Measurements from ENCODE around the gene ZNF283.
"Not testable (repeated sequence)": the region's sequence is repeated elsewhere in the genome, so short reads cannot be mapped to it uniquely, and the experiment has no call there.

Gene ZNF283

GRCh38 chr19:43798546-43799409, 28.3 kb upstream of the ZNF283 start:
- Histone ChIP-seq H3K36me3 (ENCODE audit: control insufficient read depth in 5 of 5, insufficient read depth in 5 of 5, low read length in 5 of 5) (no peaks in the 10 kb centered on the region), H3K9me3 (ENCODE audit: control insufficient read depth in 5 of 5, low read length in 5 of 5) (peaks cover 4 to 14% (median 13%) of the 10 kb centered on the region in 5 donors), H3K27me3 (ENCODE audit: control insufficient read depth in 5 of 5, insufficient read depth in 4 of 5, low read length in 5 of 5) (peaks cover 15 to 32% (median 17%) of the 10 kb centered on the region in 5 donors), H3K9ac (ENCODE audit: low read length in 5 of 5) (peak overlapping the region in 2 of 5 donors; percentile 31 to 35), H3K4me3 (ENCODE audit: low read depth in 1 of 5, low read length in 5 of 5) (peak overlapping the region; percentile 41 to 67 (median 59)), H3K27ac (ENCODE audit: low read depth, low read length) (no peak overlapping the region), H3K4me1 (ENCODE audit: control insufficient read depth in 5 of 5, insufficient read depth in 5 of 5, low read length in 5 of 5) (peaks cover 0 to 11% (median 10%) of the 10 kb centered on the region in 5 donors)

DNA sequence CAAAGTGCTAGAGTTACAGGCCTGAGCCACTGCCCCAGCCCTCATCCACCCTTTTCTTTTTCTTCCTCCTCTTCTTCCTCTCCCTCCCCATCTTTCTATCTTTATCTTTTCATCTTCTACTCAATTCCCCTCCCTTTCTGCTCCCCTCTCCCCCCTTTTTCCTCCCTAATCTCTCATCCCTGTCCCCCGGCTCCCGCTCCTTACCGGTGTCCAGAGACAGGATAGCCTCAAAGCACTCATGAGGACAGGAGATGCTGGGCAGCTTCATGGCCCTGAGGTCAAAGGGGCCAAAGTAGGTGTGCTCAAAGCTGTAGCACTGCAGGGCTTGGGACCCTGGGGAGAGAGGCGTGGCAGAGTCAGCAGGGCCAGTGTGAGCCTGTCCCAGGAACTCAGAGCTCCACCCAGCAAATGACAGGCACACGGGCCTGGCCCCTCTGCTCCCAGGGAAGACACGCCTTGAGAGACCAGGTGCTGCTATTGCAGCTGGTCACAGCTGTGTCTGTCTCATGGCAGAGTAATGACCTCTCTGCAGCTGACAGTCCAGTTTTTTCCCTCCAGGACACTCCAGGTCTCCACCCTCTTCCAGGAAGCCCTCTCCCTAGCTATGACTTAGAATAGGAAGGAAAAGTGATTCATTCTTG, 27.5 kb upstream of the ZNF283 start:
- Histone ChIP-seq H3K9ac (ENCODE audit: low read length in 5 of 5) (no peak overlapping the region), H3K27me3 (ENCODE audit: control insufficient read depth in 5 of 5, insufficient read depth in 4 of 5, low read length in 5 of 5) (peaks cover 15 to 32% (median 17%) of the 10 kb centered on the region in 5 donors), H3K9me3 (ENCODE audit: control insufficient read depth in 5 of 5, low read length in 5 of 5) (peaks cover 4 to 14% (median 13%) of the 10 kb centered on the region in 5 donors), H3K36me3 (ENCODE audit: control insufficient read depth in 5 of 5, insufficient read depth in 5 of 5, low read length in 5 of 5) (no peaks in the 10 kb centered on the region), H3K4me1 (ENCODE audit: control insufficient read depth in 5 of 5, insufficient read depth in 5 of 5, low read length in 5 of 5) (peaks cover 0 to 11% (median 10%) of the 10 kb centered on the region in 5 donors), H3K27ac (ENCODE audit: low read depth, low read length) (no peak overlapping the region), H3K4me3 (ENCODE audit: low read depth in 1 of 5, low read length in 5 of 5) (no peak overlapping the region)

GRCh38 chr19:43802216-43802951, 24.7 kb upstream of the ZNF283 start, which contains the start of gene LYPD5:
Gene LYPD5, minus strand, starts transcription at chr19:43802447. Its CDS starts 67 bp downstream, at chr19:43802380.
- Histone ChIP-seq H3K4me3 (ENCODE audit: low read depth in 1 of 5, low read length in 5 of 5) (no peak within 1 kb of the TSS), H3K9ac (ENCODE audit: low read length in 5 of 5) (no peak within 1 kb of the TSS), H3K9me3 (ENCODE audit: control insufficient read depth in 5 of 5, low read length in 5 of 5) (no peaks in the 10 kb centered on the region), H3K36me3 (ENCODE audit: control insufficient read depth in 5 of 5, insufficient read depth in 5 of 5, low read length in 5 of 5) (no peaks in the 10 kb centered on the region), H3K4me1 (ENCODE audit: control insufficient read depth in 5 of 5, insufficient read depth in 5 of 5, low read length in 5 of 5) (peaks cover 0 to 11% (median 10%) of the 10 kb centered on the region in 5 donors), H3K27ac (ENCODE audit: low read depth, low read length) (no peak within 1 kb of the TSS), H3K27me3 (ENCODE audit: control insufficient read depth in 5 of 5, insufficient read depth in 4 of 5, low read length in 5 of 5) (peaks cover 9 to 16% (median 15%) of the 10 kb centered on the region in 5 donors)

DNA sequence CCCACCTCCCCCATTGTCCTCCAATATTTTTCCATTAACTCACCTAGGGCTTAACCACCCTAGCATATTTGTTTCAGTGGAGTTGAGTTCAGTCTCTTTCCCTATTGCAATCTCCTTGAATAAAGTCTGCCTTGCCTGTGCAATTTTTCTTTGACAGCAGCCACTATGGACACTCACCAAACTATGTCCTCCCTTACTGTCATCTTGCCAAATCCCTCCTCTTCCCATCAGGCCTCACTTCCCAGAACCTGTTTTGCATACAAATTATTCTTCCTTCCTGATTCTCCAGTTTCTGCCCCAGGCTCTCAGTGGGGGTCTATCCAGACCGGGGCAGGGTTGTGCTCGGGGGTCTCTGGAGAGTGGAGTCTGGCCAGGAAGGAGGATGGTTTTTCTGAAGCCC, 22.7 kb upstream of the ZNF283 start:
- no peaks in the 10 kb centered on the region for H3K9me3 ChIP-seq (ENCODE audit: control insufficient read depth in 5 of 5, low read length in 5 of 5)
- H3K27ac ChIP-seq (ENCODE audit: low read depth, low read length): no peak overlapping the region
- no peaks in the 10 kb centered on the region for H3K4me1 ChIP-seq (ENCODE audit: control insufficient read depth in 5 of 5, insufficient read depth in 5 of 5, low read length in 5 of 5)
- H3K9ac ChIP-seq (ENCODE audit: low read length in 5 of 5): no peak overlapping the region
- H3K4me3 ChIP-seq (ENCODE audit: low read depth in 1 of 5, low read length in 5 of 5): no peak overlapping the region
- peaks cover 0 to 2% (median 0%) of the 10 kb centered on the region in 5 donors for H3K27me3 ChIP-seq (ENCODE audit: control insufficient read depth in 5 of 5, insufficient read depth in 4 of 5, low read length in 5 of 5)
- H3K36me3 ChIP-seq (ENCODE audit: control insufficient read depth in 5 of 5, insufficient read depth in 5 of 5, low read length in 5 of 5): no peaks in the 10 kb centered on the region

DNA sequence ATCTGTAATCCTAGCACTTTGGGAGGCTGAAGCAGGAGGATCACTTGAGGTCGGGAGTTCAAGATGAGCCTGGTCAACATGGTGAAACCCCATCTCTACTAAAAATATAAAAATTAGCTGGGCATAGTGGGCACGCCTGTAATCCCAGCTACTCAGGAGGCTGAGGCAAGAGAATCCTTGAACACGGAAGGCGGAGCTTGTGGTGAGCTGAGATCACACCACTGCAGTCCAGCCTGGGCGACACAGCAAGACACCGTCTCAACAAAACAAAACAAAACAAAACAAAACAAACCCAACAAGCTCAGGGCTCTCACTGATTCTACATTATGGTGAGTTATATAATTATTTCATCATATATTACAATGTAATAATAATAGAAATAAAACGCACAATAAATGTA, 20.7 kb upstream of the ZNF283 start:
- H3K27me3 ChIP-seq (ENCODE audit: control insufficient read depth in 5 of 5, insufficient read depth in 4 of 5, low read length in 5 of 5); H3K9ac ChIP-seq (ENCODE audit: low read length in 5 of 5); H3K9me3 ChIP-seq (ENCODE audit: control insufficient read depth in 5 of 5, low read length in 5 of 5); H3K4me3 ChIP-seq (ENCODE audit: low read depth in 1 of 5, low read length in 5 of 5); H3K27ac ChIP-seq (ENCODE audit: low read depth, low read length); H3K4me1 ChIP-seq (ENCODE audit: control insufficient read depth in 5 of 5, insufficient read depth in 5 of 5, low read length in 5 of 5); H3K36me3 ChIP-seq (ENCODE audit: control insufficient read depth in 5 of 5, insufficient read depth in 5 of 5, low read length in 5 of 5): not testable (repeated sequence)

GRCh38 chr19:43806848-43807247, 20.3 kb upstream of the ZNF283 start:
- H3K27ac ChIP-seq (ENCODE audit: low read depth, low read length): no peak overlapping the region
- no peak overlapping the region for H3K9ac ChIP-seq (ENCODE audit: low read length in 5 of 5)
- H3K4me1 ChIP-seq (ENCODE audit: control insufficient read depth in 5 of 5, insufficient read depth in 5 of 5, low read length in 5 of 5): no peaks in the 10 kb centered on the region
- H3K27me3 ChIP-seq (ENCODE audit: control insufficient read depth in 5 of 5, insufficient read depth in 4 of 5, low read length in 5 of 5): peaks cover 0 to 2% (median 0%) of the 10 kb centered on the region in 5 donors
- no peak overlapping the region for H3K4me3 ChIP-seq (ENCODE audit: low read depth in 1 of 5, low read length in 5 of 5)
- no peaks in the 10 kb centered on the region for H3K9me3 ChIP-seq (ENCODE audit: control insufficient read depth in 5 of 5, low read length in 5 of 5)
- H3K36me3 ChIP-seq (ENCODE audit: control insufficient read depth in 5 of 5, insufficient read depth in 5 of 5, low read length in 5 of 5): no peaks in the 10 kb centered on the region

- Histone ChIP-seq H3K9me3 (ENCODE audit: control insufficient read depth in 5 of 5, low read length in 5 of 5) (no peaks in the 10 kb centered on the region), H3K4me3 (ENCODE audit: low read depth in 1 of 5, low read length in 5 of 5) (no peak overlapping the region), H3K9ac (ENCODE audit: low read length in 5 of 5) (no peak overlapping the region), H3K36me3 (ENCODE audit: control insufficient read depth in 5 of 5, insufficient read depth in 5 of 5, low read length in 5 of 5) (no peaks in the 10 kb centered on the region), H3K27ac (ENCODE audit: low read depth, low read length) (no peak overlapping the region), H3K4me1 (ENCODE audit: control insufficient read depth in 5 of 5, insufficient read depth in 5 of 5, low read length in 5 of 5) (no peaks in the 10 kb centered on the region), H3K27me3 (ENCODE audit: control insufficient read depth in 5 of 5, insufficient read depth in 4 of 5, low read length in 5 of 5) (peaks cover 0 to 2% (median 0%) of the 10 kb centered on the region in 5 donors)
These were observed 19.5 kb upstream of the ZNF283 start for GRCh38 chr19:43807651-43808050.

DNA sequence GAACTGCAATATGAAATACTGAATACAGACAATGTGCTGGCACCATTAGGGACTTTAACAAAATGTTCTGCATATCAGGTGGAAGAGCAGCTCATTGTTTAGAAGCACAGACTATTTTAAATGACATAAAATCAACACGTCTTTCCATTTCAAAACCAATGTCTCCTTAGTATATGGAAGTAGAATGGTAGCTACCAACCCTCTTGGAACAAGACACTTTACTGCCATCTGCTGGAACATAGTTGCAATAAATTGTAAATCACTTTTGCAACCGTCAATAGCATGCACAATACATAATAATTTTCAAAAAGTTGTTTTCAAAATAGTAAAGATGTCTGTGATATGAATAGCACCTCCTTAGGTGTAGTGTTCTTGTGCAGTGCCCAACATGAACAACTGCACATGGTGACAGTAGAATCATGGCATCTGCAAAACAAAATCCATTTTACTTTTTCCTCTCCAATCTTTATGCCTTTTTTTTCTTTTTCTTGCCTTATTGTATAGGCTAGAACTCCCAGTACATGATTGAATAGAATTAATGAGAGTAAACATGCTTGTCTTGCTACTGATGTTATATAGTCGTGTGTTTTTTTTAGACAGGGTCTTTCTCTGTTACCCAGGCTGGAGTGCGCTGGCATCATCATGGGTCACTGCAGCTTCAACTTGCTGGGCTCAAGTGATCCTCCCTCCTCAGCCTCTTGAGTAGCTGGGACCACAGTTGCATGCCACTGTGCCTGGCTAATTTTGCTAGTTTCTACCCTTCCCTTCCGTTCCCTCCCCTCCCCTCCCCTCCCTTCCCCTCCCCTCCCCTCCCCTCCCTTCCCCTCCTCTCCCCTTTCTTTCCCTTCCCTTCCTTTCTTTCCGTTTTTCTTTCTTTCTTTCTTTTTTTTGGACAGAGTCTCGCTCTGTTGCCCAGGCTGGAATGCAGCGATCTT, 17.1 kb upstream of the ZNF283 start:
- no peak overlapping the region for H3K27ac ChIP-seq (ENCODE audit: low read depth, low read length)
- H3K4me3 ChIP-seq (ENCODE audit: low read depth in 1 of 5, low read length in 5 of 5): no peak overlapping the region
- no peaks in the 10 kb centered on the region for H3K4me1 ChIP-seq (ENCODE audit: control insufficient read depth in 5 of 5, insufficient read depth in 5 of 5, low read length in 5 of 5)
- no peaks in the 10 kb centered on the region for H3K9me3 ChIP-seq (ENCODE audit: control insufficient read depth in 5 of 5, low read length in 5 of 5)
- no peak overlapping the region for H3K9ac ChIP-seq (ENCODE audit: low read length in 5 of 5)
- H3K36me3 ChIP-seq (ENCODE audit: control insufficient read depth in 5 of 5, insufficient read depth in 5 of 5, low read length in 5 of 5): no peaks in the 10 kb centered on the region
- H3K27me3 ChIP-seq (ENCODE audit: control insufficient read depth in 5 of 5, insufficient read depth in 4 of 5, low read length in 5 of 5): peaks cover 0 to 3% (median 0%) of the 10 kb centered on the region in 5 donors

GRCh38 chr19:43811837-43812236, 15.3 kb upstream of the ZNF283 start:
- no peaks in the 10 kb centered on the region for H3K4me1 ChIP-seq (ENCODE audit: control insufficient read depth in 5 of 5, insufficient read depth in 5 of 5, low read length in 5 of 5)
- peaks cover 0 to 3% (median 0%) of the 10 kb centered on the region in 5 donors for H3K27me3 ChIP-seq (ENCODE audit: control insufficient read depth in 5 of 5, insufficient read depth in 4 of 5, low read length in 5 of 5)
- no peaks in the 10 kb centered on the region for H3K9me3 ChIP-seq (ENCODE audit: control insufficient read depth in 5 of 5, low read length in 5 of 5)

More at GRCh38 chr19:43811837-43812236, 15.3 kb upstream of the ZNF283 start:
- no peak overlapping the region for H3K27ac ChIP-seq (ENCODE audit: low read depth, low read length)
- H3K9ac ChIP-seq (ENCODE audit: low read length in 5 of 5): no peak overlapping the region
- H3K36me3 ChIP-seq (ENCODE audit: control insufficient read depth in 5 of 5, insufficient read depth in 5 of 5, low read length in 5 of 5): no peaks in the 10 kb centered on the region
- no peak overlapping the region for H3K4me3 ChIP-seq (ENCODE audit: low read depth in 1 of 5, low read length in 5 of 5)
